K562 (cell line): ENCODE data around the gene ANAPC2. TPM values are rescaled to one million over a fixed set of nuclear protein-coding genes. Genes with fewer than 3 reads are reported as not detected.

Experiments
- BMI1 ChIP-seq: fragments of 150-350 bp; IDR thresholded peaks from 2 replicates; pipeline ENCODE4 v1.6.1; 2014; ENCODE audit warnings: low read length
- C11orf30 ChIP-seq: fragments of 450-650 bp; IDR thresholded peaks from 2 replicates; pipeline ENCODE4 v1.6.1; 2016; ENCODE audit warnings: low read depth, mild to moderate bottlenecking
- CBX3 ChIP-seq, 2 experiments: IDR thresholded peaks; 1 replicate in 1 of 2; 2 replicates in 1 of 2; pipeline ENCODE4 v1.6.1; 2012; ENCODE audit warnings: inconsistent platforms in 2 of 2, low read length in 2 of 2, borderline replicate concordance in 1 of 2, control low read depth in 1 of 2
- CREB1 ChIP-seq, 2 experiments: sonication (generic) in 1 of 2; formaldehyde crosslinking in 1 of 2; IDR thresholded peaks; 2 replicates each; pipeline versions ENCODE4 v1.6.1 to v1.8.0; 2012 to 2022; ENCODE audit warnings: inconsistent platforms in 1 of 2, mild to moderate bottlenecking in 1 of 2, missing genetic modification reagents in 1 of 2, moderate library complexity in 1 of 2
- MAZ ChIP-seq, 2 experiments: fragments of 450-650 bp in 1 of 2; sonication (generic) in 1 of 2; formaldehyde crosslinking; IDR thresholded peaks in 1 of 2; conservative IDR thresholded peaks in 1 of 2; 2 replicates each; pipeline versions ENCODE4 v1.4.0 to v1.5.0; 2020; ENCODE audit warnings: mild to moderate bottlenecking in 1 of 2, missing genetic modification reagents in 1 of 2
- OTX1 ChIP-seq: fragments of 450-650 bp; formaldehyde crosslinking; IDR thresholded peaks from 2 replicates; pipeline ENCODE4 v1.4.0; 2022; ENCODE audit warnings: mild to moderate bottlenecking
- PCBP1 ChIP-seq: fragments of 200-400 bp; formaldehyde crosslinking; IDR thresholded peaks from 2 replicates; pipeline ENCODE4 v1.6.1; 2018; ENCODE audit warnings: mild to moderate bottlenecking, low read depth, low read length; ENCODE audit not compliant: poor library complexity, severe bottlenecking
- RBM14 ChIP-seq: fragments of 200-400 bp; formaldehyde crosslinking; IDR thresholded peaks from 2 replicates; pipeline ENCODE4 v1.6.1; 2018; ENCODE audit warnings: low read depth, mild to moderate bottlenecking, low read length, moderate library complexity, borderline replicate concordance; ENCODE audit not compliant: insufficient read depth
- TAF1 ChIP-seq: IDR thresholded peaks from 2 replicates; pipeline ENCODE4 v1.6.1; 2011; ENCODE audit warnings: mild to moderate bottlenecking, low read length, moderate library complexity; ENCODE audit not compliant: insufficient read depth, control insufficient read depth, severe bottlenecking; ENCODE audit errors: extremely low read depth
- TRIM28 ChIP-seq: fragments of 450-650 bp; IDR thresholded peaks from 2 replicates; pipeline ENCODE4 v1.6.1; 2017
- polyA plus RNA-seq, 8 experiments: library from polyadenylated mRNA; depleted of rRNA in 4 of 8; stranded (reverse) in 5 of 8; unstranded in 3 of 8; fragments of >200 nt; fragmentation: Nextera tagmentation in 2 of 8; fragmentation: Illumina TruSeq in 1 of 8; extraction: Ambion mirVana in 2 of 8; extraction: Trizol in 1 of 8; gene quantifications; 2 replicates each; pipeline versions ENCODE4 v1.2.1 to v1.2.3, GENCODE V29; 2011 to 2014; ENCODE audit warnings: inconsistent platforms in 1 of 8, missing spikeins in 1 of 8
- total RNA-seq, 7 experiments: library from RNA; depleted of rRNA in 6 of 7; stranded (reverse); fragments of >200 nt in 6 of 7; fragmentation: Illumina TruSeq in 2 of 7; extraction: Trizol in 2 of 7; gene quantifications; 2 replicates each; pipeline versions ENCODE4 v1.2.1 to v1.2.3, GENCODE V29; 2011 to 2021; ENCODE audit warnings: low replicate concordance in 1 of 7
- TF ChIP-seq, protein P1 (sequence below): fragments of 450-650 bp; IDR thresholded peaks from 2 replicates; pipeline ENCODE4 v1.6.1; 2017; ENCODE audit warnings: antibody characterized with exemption, mild to moderate bottlenecking
- TF ChIP-seq, protein P2 (sequence below): fragments of 250-450 bp; sonication (Bioruptor Pico); IDR thresholded peaks from 2 replicates; pipeline ENCODE4 v1.5.0; 2021; ENCODE audit warnings: mild to moderate bottlenecking, moderate library complexity
- TF ChIP-seq, protein P3 (sequence below): IDR thresholded peaks from 2 replicates; pipeline ENCODE4 v1.6.1; 2011; ENCODE audit warnings: borderline replicate concordance, low read depth, mild to moderate bottlenecking, moderate library complexity, low read length; ENCODE audit not compliant: insufficient read depth, poor library complexity, severe bottlenecking
- TF ChIP-seq, protein P4 (sequence below): sonication (generic); formaldehyde crosslinking; IDR thresholded peaks from 2 replicates; pipeline ENCODE4 v1.8.0; 2022; ENCODE audit warnings: missing genetic modification reagents, mild to moderate bottlenecking, moderate library complexity, borderline replicate concordance

Gene ANAPC2
- total and polyA plus RNA-seq, 9 of the 15 experiments (the other 6 are each of a cell fraction or from before 2014, with no cell fraction given), result 0.11 to 56.5 (median 17.1) TPM; not detected in 1

DNA sequence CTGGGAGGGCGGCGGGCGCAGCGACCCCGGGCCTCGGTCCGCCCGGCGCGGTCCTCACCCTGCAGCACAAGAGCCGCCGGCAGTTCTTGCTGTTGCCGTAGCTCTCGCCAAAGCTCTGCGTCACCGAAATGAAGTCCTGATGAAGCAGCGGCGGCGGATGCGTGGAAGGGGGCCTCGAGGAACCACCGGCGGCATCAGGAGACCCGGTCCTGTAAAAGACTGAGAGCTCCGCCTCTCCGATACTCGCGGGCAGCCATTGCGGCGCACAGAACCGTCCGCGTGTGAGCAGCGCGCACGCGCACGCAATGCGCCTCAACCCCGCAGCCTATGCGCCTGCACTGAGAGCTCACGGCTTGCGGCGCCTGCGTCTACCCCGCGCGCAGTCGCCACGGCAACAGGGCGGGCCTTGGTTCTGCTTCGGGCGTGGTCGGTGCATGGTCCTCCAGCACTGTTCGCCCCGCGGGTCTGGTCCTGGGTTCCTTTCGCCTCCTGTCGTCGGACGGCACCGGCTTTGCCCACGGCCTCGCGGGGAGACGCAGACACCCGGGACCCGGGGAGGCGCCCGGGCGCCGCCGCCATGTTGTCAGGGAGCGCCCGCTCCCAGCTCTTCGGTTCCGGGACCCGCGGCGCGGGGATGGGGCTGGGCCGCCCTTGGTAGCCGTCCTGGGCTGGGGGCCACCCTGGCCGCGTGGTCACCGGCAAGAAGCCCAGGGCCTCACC, 58.7 kb downstream of the ANAPC2 start (continued):
- TF ChIP-seq BMI1, result peak; percentile 92
- peak; percentile 79; the same call in 1 of the 2 replicates for TF ChIP-seq OTX1
- peak in 1 of 2 experiments; percentile 77; a peak in 2 of 3 replicates for TF ChIP-seq CBX3 (IDR thresholded peaks at IDR 0.05; ENCODE audit: borderline replicate concordance in 1 of 2, low read length in 2 of 2)
- TF ChIP-seq, protein P1, sequence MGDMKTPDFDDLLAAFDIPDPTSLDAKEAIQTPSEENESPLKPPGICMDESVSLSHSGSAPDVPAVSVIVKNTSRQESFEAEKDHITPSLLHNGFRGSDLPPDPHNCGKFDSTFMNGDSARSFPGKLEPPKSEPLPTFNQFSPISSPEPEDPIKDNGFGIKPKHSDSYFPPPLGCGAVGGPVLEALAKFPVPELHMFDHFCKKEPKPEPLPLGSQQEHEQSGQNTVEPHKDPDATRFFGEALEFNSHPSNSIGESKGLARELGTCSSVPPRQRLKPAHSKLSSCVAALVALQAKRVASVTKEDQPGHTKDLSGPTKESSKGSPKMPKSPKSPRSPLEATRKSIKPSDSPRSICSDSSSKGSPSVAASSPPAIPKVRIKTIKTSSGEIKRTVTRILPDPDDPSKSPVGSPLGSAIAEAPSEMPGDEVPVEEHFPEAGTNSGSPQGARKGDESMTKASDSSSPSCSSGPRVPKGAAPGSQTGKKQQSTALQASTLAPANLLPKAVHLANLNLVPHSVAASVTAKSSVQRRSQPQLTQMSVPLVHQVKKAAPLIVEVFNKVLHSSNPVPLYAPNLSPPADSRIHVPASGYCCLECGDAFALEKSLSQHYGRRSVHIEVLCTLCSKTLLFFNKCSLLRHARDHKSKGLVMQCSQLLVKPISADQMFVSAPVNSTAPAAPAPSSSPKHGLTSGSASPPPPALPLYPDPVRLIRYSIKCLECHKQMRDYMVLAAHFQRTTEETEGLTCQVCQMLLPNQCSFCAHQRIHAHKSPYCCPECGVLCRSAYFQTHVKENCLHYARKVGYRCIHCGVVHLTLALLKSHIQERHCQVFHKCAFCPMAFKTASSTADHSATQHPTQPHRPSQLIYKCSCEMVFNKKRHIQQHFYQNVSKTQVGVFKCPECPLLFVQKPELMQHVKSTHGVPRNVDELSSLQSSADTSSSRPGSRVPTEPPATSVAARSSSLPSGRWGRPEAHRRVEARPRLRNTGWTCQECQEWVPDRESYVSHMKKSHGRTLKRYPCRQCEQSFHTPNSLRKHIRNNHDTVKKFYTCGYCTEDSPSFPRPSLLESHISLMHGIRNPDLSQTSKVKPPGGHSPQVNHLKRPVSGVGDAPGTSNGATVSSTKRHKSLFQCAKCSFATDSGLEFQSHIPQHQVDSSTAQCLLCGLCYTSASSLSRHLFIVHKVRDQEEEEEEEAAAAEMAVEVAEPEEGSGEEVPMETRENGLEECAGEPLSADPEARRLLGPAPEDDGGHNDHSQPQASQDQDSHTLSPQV, result 0 out of 2 replicates have a peak, but pooled peaks have one; percentile 19
- TF ChIP-seq, protein P2, sequence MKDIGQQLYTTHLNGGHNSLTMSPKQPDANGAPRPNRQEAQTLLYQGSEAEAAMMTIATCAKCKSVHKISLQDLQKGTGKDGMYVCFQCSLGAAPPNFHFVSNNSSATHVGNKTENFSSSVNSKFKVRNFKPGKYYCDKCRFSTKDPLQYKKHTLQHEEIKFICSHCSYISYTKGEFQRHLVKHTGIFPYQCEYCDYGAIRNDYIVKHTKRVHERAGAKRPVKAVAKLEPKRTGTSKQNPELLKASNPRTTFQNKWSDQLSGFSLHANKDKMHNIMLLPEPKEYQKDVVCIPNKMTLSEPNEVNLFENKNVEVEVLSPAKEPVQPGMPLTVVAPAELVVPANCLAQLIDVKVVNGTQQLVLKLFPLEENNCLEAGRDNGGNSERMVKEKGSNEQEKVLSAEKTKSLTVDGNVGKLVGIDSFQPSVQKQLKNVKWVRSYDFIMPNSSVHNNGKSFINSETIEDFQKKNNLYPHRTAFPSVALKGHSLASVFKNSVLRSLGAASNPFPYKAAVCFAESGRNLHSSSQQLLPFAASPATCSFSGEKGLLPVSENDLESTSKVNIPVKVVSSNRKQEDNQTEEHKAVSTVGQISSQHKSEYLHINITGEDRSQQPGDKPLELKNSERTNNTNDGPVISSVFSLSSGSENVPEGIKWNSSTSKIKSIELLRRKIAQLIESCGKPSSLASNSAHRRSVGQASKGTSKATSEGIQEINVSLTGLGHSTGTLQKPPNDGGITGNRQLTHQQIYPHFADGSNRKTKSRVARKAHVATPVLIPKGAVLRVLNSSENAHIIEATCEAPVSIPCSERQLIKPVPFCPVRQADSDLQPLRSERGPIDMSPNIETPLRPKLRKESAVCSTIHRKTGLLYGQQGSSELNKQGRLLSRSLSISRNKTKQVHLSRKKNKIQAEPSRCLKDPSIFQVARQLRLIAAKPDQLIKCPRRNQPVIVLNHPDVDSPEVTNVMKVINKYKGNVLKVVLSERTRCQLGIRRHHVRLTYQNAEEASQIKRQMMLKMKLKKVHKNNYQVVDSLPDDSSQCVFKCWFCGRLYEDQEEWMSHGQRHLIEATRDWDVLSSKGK, result no peak
- TF ChIP-seq RBM14, result 0 out of 2 replicates have a peak, but pooled peaks have one; percentile 31
- peak; percentile 19 for TF ChIP-seq PCBP1
- peak; percentile 49; the same call in 1 of the 2 replicates for TF ChIP-seq TRIM28
- peak; percentile 75 for TF ChIP-seq C11orf30
- TF ChIP-seq, protein P3, sequence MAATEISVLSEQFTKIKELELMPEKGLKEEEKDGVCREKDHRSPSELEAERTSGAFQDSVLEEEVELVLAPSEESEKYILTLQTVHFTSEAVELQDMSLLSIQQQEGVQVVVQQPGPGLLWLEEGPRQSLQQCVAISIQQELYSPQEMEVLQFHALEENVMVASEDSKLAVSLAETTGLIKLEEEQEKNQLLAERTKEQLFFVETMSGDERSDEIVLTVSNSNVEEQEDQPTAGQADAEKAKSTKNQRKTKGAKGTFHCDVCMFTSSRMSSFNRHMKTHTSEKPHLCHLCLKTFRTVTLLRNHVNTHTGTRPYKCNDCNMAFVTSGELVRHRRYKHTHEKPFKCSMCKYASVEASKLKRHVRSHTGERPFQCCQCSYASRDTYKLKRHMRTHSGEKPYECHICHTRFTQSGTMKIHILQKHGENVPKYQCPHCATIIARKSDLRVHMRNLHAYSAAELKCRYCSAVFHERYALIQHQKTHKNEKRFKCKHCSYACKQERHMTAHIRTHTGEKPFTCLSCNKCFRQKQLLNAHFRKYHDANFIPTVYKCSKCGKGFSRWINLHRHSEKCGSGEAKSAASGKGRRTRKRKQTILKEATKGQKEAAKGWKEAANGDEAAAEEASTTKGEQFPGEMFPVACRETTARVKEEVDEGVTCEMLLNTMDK, result peak; percentile 56
- TF ChIP-seq, protein P4, sequence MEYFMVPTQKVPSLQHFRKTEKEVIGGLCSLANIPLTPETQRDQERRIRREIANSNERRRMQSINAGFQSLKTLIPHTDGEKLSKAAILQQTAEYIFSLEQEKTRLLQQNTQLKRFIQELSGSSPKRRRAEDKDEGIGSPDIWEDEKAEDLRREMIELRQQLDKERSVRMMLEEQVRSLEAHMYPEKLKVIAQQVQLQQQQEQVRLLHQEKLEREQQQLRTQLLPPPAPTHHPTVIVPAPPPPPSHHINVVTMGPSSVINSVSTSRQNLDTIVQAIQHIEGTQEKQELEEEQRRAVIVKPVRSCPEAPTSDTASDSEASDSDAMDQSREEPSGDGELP (CRISPR knock-in tag), result peak; percentile 63; the same call in 1 of the 2 replicates
- TF ChIP-seq MAZ (CRISPR knock-in tag; conservative IDR thresholded peaks at IDR 0.05 in 1 of 2, IDR thresholded peaks at IDR 0.05 in 1 of 2), result peak in 1 of 2 experiments; percentile 79; a peak in 3 of 4 replicates
- TF ChIP-seq CREB1 (IDR thresholded peaks at IDR 0.05), result peak; percentile 71
- TF ChIP-seq CREB1 (CRISPR knock-in tag; IDR thresholded peaks at IDR 0.05), result peak; percentile 84
- TF ChIP-seq TAF1, result peak; percentile 91
